ENCODE data around the gene NFX1. TPM values are rescaled to one million over a fixed set of nuclear protein-coding genes. Genes with fewer than 3 reads are reported as not detected.

NFX1 gene
- total and polyA plus RNA-seq, 2 donors (not counting 1 experiment from before 2014, with no cell fraction given): 67.6 to 76.3 TPM

DNA sequence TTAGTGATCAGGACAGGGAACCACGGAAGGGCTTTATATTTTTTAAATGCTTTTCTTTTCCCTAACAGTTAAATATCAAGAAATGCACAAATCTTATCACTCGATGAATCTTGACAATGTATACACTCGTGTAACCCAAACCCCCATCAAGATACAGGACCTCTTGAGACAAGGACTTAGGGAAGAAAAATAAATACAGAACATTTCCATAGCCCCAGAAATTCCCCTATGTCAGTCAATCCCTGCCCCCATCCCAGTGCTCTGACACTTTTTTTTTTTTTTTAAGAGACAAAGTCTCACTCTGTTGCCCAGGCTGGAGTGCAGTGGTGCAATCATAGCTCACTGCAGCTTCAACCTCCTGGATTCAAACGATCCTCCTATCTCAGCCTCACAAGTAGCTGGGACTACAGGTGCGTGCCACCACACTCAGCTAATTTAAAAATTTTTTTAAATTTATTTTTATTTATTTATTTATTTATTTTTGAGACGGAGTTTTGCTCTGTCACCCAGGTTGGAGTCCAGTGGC is 47.6 kb upstream of the NFX1 start:
- Histone ChIP-seq H3K27ac (ENCODE audit: low read length in 2 of 2) (no peak overlapping the region), H3K4me2 (replicated peaks; ENCODE audit: low read depth, low read length, poor library complexity, severe bottlenecking) (no peak overlapping the region), H3K79me2 (ENCODE audit: control insufficient read depth, insufficient read depth, low read length) (no peaks in the 10 kb centered on the region), H3K4me1 (ENCODE audit: control insufficient read depth in 2 of 2, insufficient read depth in 2 of 2, low read length in 2 of 2) (no peaks in the 10 kb centered on the region), H3K9me3 (ENCODE audit: control extremely low read depth in 1 of 3, control insufficient read depth in 2 of 3, insufficient read depth in 1 of 3, low read length in 2 of 3) (no peaks in the 10 kb centered on the region), H3K9ac (ENCODE audit: low read length) (no peak overlapping the region), H2AFZ (ENCODE audit: insufficient read depth, low read depth, low read length, poor library complexity, severe bottlenecking) (no peak overlapping the region), H3K27me3 (replicated peaks in 1 of 4; ENCODE audit: control extremely low read depth in 1 of 4, control insufficient read depth in 3 of 4, insufficient read depth in 4 of 4, low read length in 3 of 4) (no peaks in the 10 kb centered on the region), H3K36me3 (replicated peaks in 1 of 2; ENCODE audit: control extremely low read depth in 1 of 2, control insufficient read depth in 1 of 2, extremely low read depth in 1 of 2, insufficient read depth in 2 of 2, low read length in 1 of 2) (peaks cover 0 to 2% of the 10 kb centered on the region in 2 experiments), H3K4me3 (ENCODE audit: control extremely low read depth in 1 of 5, extremely low read depth in 1 of 5, insufficient read depth in 1 of 5, low read depth in 2 of 5, low read length in 4 of 5) (no peak overlapping the region), H4K20me1 (ENCODE audit: control insufficient read depth, insufficient read depth, low read length, poor library complexity, severe bottlenecking) (no peaks in the 10 kb centered on the region)
- Mint-ChIP-seq H3K27ac (no peak overlapping the region), H3K27me3 (no peaks in the 10 kb centered on the region), H3K4me1 (peaks cover under 1% of the 10 kb centered on the region), H3K4me3 (no peak overlapping the region), H3K9me3 (ENCODE audit: insufficient read depth) (no peaks in the 10 kb centered on the region)
- no peak for DNase-seq
- 76% methylated on average over 2 of the region's 6 CpGs for WGBS (ENCODE audit: insufficient coverage)
- TF ChIP-seq CTCF (IDR thresholded peaks at IDR 0.05) (no peak), EZH2 (IDR thresholded peaks at IDR 0.05; ENCODE audit: borderline replicate concordance, insufficient read depth, low read depth, low read length, poor library complexity, severe bottlenecking) (no peak)
- CTCF ChIA-PET: interaction anchor here (1.1 to 2.1 kb wide), 2 partner anchors 15 to 17 kb away, joined by 3 to 5 read pairs; no protein-coding TSS in a partner anchor
- ATAC-seq (ENCODE audit: low read depth): no peak
- POLR2A ChIA-PET: no interaction called here
- intact Hi-C loops (cut with micrococcal nuclease): no loop called here

GRCh38 chr9:33244137-33244784 is 46.1 kb upstream of the NFX1 start:
- H3K9me3 ChIP-seq (ENCODE audit: control extremely low read depth in 1 of 3, control insufficient read depth in 2 of 3, insufficient read depth in 1 of 3, low read length in 2 of 3): no peaks in the 10 kb centered on the region
- no peak overlapping the region for H2AFZ ChIP-seq (ENCODE audit: insufficient read depth, low read depth, low read length, poor library complexity, severe bottlenecking)
- no peak overlapping the region for H3K9ac ChIP-seq (ENCODE audit: low read length)
- H3K4me1 Mint-ChIP-seq: peaks cover 7% of the 10 kb centered on the region
- H3K36me3 ChIP-seq (replicated peaks in 1 of 2; ENCODE audit: control extremely low read depth in 1 of 2, control insufficient read depth in 1 of 2, extremely low read depth in 1 of 2, insufficient read depth in 2 of 2, low read length in 1 of 2): peaks cover 0 to 3% of the 10 kb centered on the region in 2 experiments
- no peaks in the 10 kb centered on the region for H3K27me3 Mint-ChIP-seq
- H3K4me3 ChIP-seq (ENCODE audit: control extremely low read depth in 1 of 5, extremely low read depth in 1 of 5, insufficient read depth in 1 of 5, low read depth in 2 of 5, low read length in 4 of 5): no peak overlapping the region
- peaks cover 4 to 7% of the 10 kb centered on the region in 2 donors for H3K4me1 ChIP-seq (ENCODE audit: control insufficient read depth in 2 of 2, insufficient read depth in 2 of 2, low read length in 2 of 2)
- no peaks in the 10 kb centered on the region for H3K79me2 ChIP-seq (ENCODE audit: control insufficient read depth, insufficient read depth, low read length)
- no peak overlapping the region for H3K27ac Mint-ChIP-seq
- CTCF ChIA-PET: interaction anchor here (1.3 to 2.1 kb wide), 2 partner anchors 13 to 18 kb away, joined by 3 to 5 read pairs; no protein-coding TSS in a partner anchor
- no peak overlapping the region for H3K4me3 Mint-ChIP-seq
- DNase-seq: no peak
- H3K9me3 Mint-ChIP-seq (ENCODE audit: insufficient read depth): no peaks in the 10 kb centered on the region
- 97% methylated on average over 3 of the region's 9 CpGs for WGBS (ENCODE audit: insufficient coverage)
- no peak for TF ChIP-seq CTCF (IDR thresholded peaks at IDR 0.05)
- no peak for TF ChIP-seq EZH2 (IDR thresholded peaks at IDR 0.05; ENCODE audit: borderline replicate concordance, insufficient read depth, low read depth, low read length, poor library complexity, severe bottlenecking)
- ATAC-seq (ENCODE audit: low read depth): no peak
- no peaks in the 10 kb centered on the region for H3K27me3 ChIP-seq (replicated peaks in 1 of 4; ENCODE audit: control extremely low read depth in 1 of 4, control insufficient read depth in 3 of 4, insufficient read depth in 4 of 4, low read length in 3 of 4)
- intact Hi-C loops (cut with micrococcal nuclease): no loop called here
- no peaks in the 10 kb centered on the region for H4K20me1 ChIP-seq (ENCODE audit: control insufficient read depth, insufficient read depth, low read length, poor library complexity, severe bottlenecking)
- no peak overlapping the region for H3K4me2 ChIP-seq (replicated peaks; ENCODE audit: low read depth, low read length, poor library complexity, severe bottlenecking)
- H3K27ac ChIP-seq (ENCODE audit: low read length in 2 of 2): no peak overlapping the region
- POLR2A ChIA-PET: interaction anchor here (0.6 kb wide), 1 partner anchor 149 kb away, joined by 3 read pairs; no protein-coding TSS in a partner anchor
